MM.1S (cell line): ENCODE results near the gene LCE1A.

Experiments
- DNase-seq: peaks from one replicate; pipeline ENCODE4 v3.0.0-alpha.2; 2015
- H2AFZ ChIP-seq: fragments of 300-600 bp; sonication (generic); 2 replicates; pipeline ENCODE4 v1.6.0; 2016; ENCODE audit warnings: antibody characterized with exemption, low read length
- H3F3A ChIP-seq: fragments of 300-600 bp; sonication (generic); 2 replicates; pipeline ENCODE4 v1.6.1; 2016; ENCODE audit warnings: mild to moderate bottlenecking, antibody characterized with exemption, low read length, moderate library complexity, mixed read lengths; ENCODE audit not compliant: insufficient read depth
- H3K27ac ChIP-seq: fragments of 300-600 bp; sonication (generic); 2 replicates; pipeline ENCODE4 v1.5.1; 2016; ENCODE audit warnings: mild to moderate bottlenecking, low read length
- H3K27me3 ChIP-seq: fragments of 300-600 bp; sonication (generic); replicated peaks from 2 replicates; pipeline ENCODE4 v1.6.0; 2016; ENCODE audit warnings: low read length; ENCODE audit not compliant: insufficient read depth
- H3K36me3 ChIP-seq: fragments of 300-600 bp; sonication (generic); replicated peaks from 2 replicates; pipeline ENCODE4 v1.6.1; 2016; ENCODE audit warnings: mild to moderate bottlenecking, low read length, mixed read lengths; ENCODE audit not compliant: insufficient read depth
- H3K4me1 ChIP-seq: fragments of 300-600 bp; sonication (generic); 2 replicates; pipeline ENCODE4 v1.6.1; 2016; ENCODE audit warnings: low read length, mixed read lengths
- H3K4me2 ChIP-seq: fragments of 300-600 bp; sonication (generic); 2 replicates; pipeline ENCODE4 v1.6.0; 2016; ENCODE audit warnings: low read depth, low read length
- H3K4me3 ChIP-seq: fragments of 300-600 bp; sonication (generic); 2 replicates; pipeline ENCODE4 v1.5.1; 2016; ENCODE audit warnings: low read length, mixed read lengths
- H3K79me2 ChIP-seq: fragments of 300-600 bp; sonication (generic); 2 replicates; pipeline ENCODE4 v1.6.1; 2016; ENCODE audit warnings: mixed run types, low read length, mixed read lengths
- H3K9ac ChIP-seq: fragments of 300-600 bp; sonication (generic); 2 replicates; pipeline ENCODE4 v1.6.1; 2016; ENCODE audit warnings: low read length, mixed read lengths
- H3K9me2 ChIP-seq: fragments of 300-600 bp; sonication (generic); replicated peaks from 2 replicates; pipeline ENCODE4 v1.6.1; 2016; ENCODE audit warnings: mild to moderate bottlenecking, low read length, mixed read lengths; ENCODE audit not compliant: insufficient read depth
- H3K9me3 ChIP-seq: fragments of 300-600 bp; sonication (generic); replicated peaks from 2 replicates; pipeline ENCODE4 v1.6.1; 2016; ENCODE audit warnings: mild to moderate bottlenecking, low read length, mixed read lengths; ENCODE audit not compliant: insufficient read depth
- H4K20me1 ChIP-seq: fragments of 300-600 bp; sonication (generic); 2 replicates; pipeline ENCODE4 v1.6.1; 2016; ENCODE audit warnings: mild to moderate bottlenecking, low read length, moderate library complexity, mixed read lengths; ENCODE audit not compliant: insufficient read depth
- EZH2 ChIP-seq: fragments of 300-600 bp; sonication (generic); optimal IDR thresholded peaks from 2 replicates; pipeline ENCODE3; 2017; ENCODE audit warnings: low read depth, mild to moderate bottlenecking, antibody characterized with exemption, low read length, mixed read lengths
- EZH2phosphoT487 ChIP-seq: fragments of 300-600 bp; sonication (generic); IDR thresholded peaks from 2 replicates; pipeline ENCODE4 v1.6.1; 2018; ENCODE audit warnings: antibody characterized with exemption, low read length
- TF ChIP-seq, protein P1 (sequence below): fragments of 300-600 bp; sonication (generic); IDR thresholded peaks from 2 replicates; pipeline ENCODE4 v1.5.1; 2016; ENCODE audit warnings: antibody characterized with exemption, low read length, mixed read lengths

Gene LCE1A

DNA sequence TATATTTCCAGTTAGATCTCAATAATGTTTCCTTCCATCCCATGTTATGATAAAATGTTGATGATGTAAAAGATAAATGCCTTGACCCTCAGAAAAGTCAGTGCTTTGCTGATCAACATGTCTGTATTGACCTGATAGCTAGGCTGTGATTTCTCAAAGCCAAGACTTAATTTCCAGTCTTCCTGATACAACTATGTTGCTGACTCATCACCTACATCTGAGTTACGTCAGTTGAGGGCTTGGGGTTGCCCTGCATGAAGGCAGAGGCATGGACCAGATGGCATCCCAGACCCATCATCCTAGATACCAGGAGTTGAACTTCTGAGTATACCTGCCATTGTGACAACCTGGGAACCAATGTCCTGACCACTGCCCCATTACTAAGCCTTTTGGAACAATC is 25.9 kb upstream of the LCE1A start:
- no peak overlapping the region for H2AFZ ChIP-seq
- H3K9ac ChIP-seq: no peak overlapping the region
- no peaks in the 10 kb centered on the region for H3K9me3 ChIP-seq
- H3K27me3 ChIP-seq: no peaks in the 10 kb centered on the region
- TF ChIP-seq EZH2phosphoT487: no peak
- TF ChIP-seq, protein P1, sequence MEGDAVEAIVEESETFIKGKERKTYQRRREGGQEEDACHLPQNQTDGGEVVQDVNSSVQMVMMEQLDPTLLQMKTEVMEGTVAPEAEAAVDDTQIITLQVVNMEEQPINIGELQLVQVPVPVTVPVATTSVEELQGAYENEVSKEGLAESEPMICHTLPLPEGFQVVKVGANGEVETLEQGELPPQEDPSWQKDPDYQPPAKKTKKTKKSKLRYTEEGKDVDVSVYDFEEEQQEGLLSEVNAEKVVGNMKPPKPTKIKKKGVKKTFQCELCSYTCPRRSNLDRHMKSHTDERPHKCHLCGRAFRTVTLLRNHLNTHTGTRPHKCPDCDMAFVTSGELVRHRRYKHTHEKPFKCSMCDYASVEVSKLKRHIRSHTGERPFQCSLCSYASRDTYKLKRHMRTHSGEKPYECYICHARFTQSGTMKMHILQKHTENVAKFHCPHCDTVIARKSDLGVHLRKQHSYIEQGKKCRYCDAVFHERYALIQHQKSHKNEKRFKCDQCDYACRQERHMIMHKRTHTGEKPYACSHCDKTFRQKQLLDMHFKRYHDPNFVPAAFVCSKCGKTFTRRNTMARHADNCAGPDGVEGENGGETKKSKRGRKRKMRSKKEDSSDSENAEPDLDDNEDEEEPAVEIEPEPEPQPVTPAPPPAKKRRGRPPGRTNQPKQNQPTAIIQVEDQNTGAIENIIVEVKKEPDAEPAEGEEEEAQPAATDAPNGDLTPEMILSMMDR: no peak
- no peak for TF ChIP-seq EZH2
- no peak overlapping the region for H3K4me3 ChIP-seq
- no peak for DNase-seq
- H4K20me1 ChIP-seq: no peaks in the 10 kb centered on the region
- no peak overlapping the region for H3K27ac ChIP-seq
- H3K79me2 ChIP-seq: no peaks in the 10 kb centered on the region
- H3K36me3 ChIP-seq: no peaks in the 10 kb centered on the region
- H3K9me2 ChIP-seq: no peaks in the 10 kb centered on the region
- H3K4me2 ChIP-seq: no peak overlapping the region
- H3F3A ChIP-seq: no peaks in the 10 kb centered on the region
- H3K4me1 ChIP-seq: no peaks in the 10 kb centered on the region

DNA sequence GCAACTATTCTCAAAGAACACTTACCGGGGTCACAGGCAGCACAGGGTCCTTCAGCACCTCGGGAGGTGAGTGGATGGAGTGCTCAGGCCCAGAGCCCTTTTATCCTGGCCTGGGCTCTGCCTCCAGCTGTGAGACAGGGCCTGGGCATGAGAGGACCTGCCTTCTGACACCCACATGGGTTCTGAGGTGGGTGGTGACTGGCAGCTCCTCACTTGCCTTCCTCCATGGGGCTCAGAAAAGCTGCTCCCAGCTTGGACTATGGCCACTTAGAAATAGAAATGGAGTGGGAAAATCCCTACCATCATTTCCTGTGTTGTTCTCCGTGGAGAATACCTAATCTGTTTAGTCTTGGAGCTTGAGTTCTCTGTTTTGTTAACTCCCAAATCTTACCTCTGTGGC is 20.7 kb upstream of the LCE1A start, which contains the start of gene LCE1C:
Gene LCE1C, minus strand, starts transcription at position 76 of the 400 bp plus-strand sequence. CDS start 1,173 bp downstream, outside the sequence.
- no peaks in the 10 kb centered on the region for H3K79me2 ChIP-seq
- no peak within 1 kb of the TSS for H2AFZ ChIP-seq
- H3K9me3 ChIP-seq: no peaks in the 10 kb centered on the region
- H3K27me3 ChIP-seq: no peaks in the 10 kb centered on the region
- no peak within 1 kb of the TSS for H3K27ac ChIP-seq
- no peak for DNase-seq
- H3K36me3 ChIP-seq: no peaks in the 10 kb centered on the region
- H3K4me1 ChIP-seq: no peaks in the 10 kb centered on the region
- no peak within 1 kb of the TSS for H3K9ac ChIP-seq
- no peaks in the 10 kb centered on the region for H4K20me1 ChIP-seq
- no peak for TF ChIP-seq EZH2
- H3K4me2 ChIP-seq: no peak within 1 kb of the TSS
- H3F3A ChIP-seq: no peaks in the 10 kb centered on the region
- H3K4me3 ChIP-seq: no peak within 1 kb of the TSS
- no peaks in the 10 kb centered on the region for H3K9me2 ChIP-seq

DNA sequence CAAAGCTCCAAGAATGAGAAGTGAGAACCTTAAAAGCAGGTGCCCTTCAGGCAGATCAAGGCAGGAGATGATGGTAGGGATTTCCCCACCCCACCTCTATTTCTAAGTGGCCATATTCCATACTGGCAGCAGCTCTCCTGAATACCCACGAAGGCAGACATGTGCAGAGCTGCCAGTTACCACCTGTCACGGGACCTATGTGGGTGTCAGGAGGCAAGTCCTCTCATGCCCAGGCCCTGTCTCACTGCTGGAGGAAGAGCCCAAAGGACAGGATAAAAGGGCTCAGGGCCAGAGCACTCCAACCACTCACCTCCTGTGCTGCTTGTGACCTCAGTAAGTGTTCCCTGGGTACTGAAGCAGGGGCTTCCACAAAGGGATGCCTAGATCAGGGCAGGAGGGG is 16.2 kb upstream of the LCE1A start:
- Histone ChIP-seq H3K27ac (no peak overlapping the region), H3K36me3 (no peaks in the 10 kb centered on the region)

DNA sequence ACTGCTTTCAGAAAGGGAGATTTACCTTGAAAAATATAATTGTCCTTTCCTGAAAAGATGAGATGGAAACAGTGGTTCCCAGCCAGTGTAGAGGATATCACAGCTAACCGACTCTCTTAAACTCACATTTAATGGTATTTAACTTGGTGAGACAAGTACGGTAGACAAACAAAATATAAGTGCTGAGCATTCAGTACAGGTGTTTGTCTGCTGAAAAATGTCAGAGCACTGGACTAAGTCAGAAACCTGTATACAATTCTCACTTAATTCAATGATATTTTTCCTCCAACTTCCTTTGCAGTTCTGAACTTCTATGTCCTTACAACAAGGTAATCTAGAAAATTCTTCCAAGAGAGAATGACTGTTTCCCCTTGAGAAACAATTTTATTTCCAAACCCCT is 15.6 kb upstream of the LCE1A start, which contains the start of gene LCE1B:
Gene LCE1B, plus strand, starts transcription at position 301 of the 400 bp plus-strand sequence. CDS start 476 bp downstream, outside the sequence.
- Histone ChIP-seq H3K27ac (no peak within 1 kb of the TSS), H2AFZ (no peak within 1 kb of the TSS), H3K36me3 (no peaks in the 10 kb centered on the region), H3F3A (no peaks in the 10 kb centered on the region), H3K9me3 (no peaks in the 10 kb centered on the region), H3K27me3 (no peaks in the 10 kb centered on the region), H3K9ac (no peak within 1 kb of the TSS), H3K79me2 (no peaks in the 10 kb centered on the region), H3K4me3 (no peak within 1 kb of the TSS), H3K9me2 (no peaks in the 10 kb centered on the region), H4K20me1 (no peaks in the 10 kb centered on the region), H3K4me1 (no peaks in the 10 kb centered on the region), H3K4me2 (no peak within 1 kb of the TSS)
- TF ChIP-seq EZH2phosphoT487 (no peak), EZH2 (no peak)
- TF ChIP-seq, protein P1: no peak
- no peak for DNase-seq

More for the DNA sequence above, 16.2 kb upstream of the LCE1A start:
- Histone ChIP-seq H4K20me1 (no peaks in the 10 kb centered on the region), H3K4me1 (no peaks in the 10 kb centered on the region), H3K4me3 (no peak overlapping the region), H3K27me3 (no peaks in the 10 kb centered on the region), H3K79me2 (no peaks in the 10 kb centered on the region), H2AFZ (no peak overlapping the region), H3K4me2 (no peak overlapping the region), H3K9me3 (no peaks in the 10 kb centered on the region), H3K9ac (no peak overlapping the region), H3K9me2 (no peaks in the 10 kb centered on the region), H3F3A (no peaks in the 10 kb centered on the region)
- no peak for DNase-seq
- TF ChIP-seq EZH2phosphoT487 (no peak), EZH2 (no peak)
- TF ChIP-seq, protein P1: no peak
